Measurements from ENCODE around the gene LYSMD1. TPM values are rescaled to one million over a fixed set of nuclear protein-coding genes. Genes with fewer than 3 reads are reported as not detected.

The LYSMD1 gene
- total RNA-seq, 1 donor from 2014 or later: 3.3 TPM

- intact Hi-C loops (cut with micrococcal nuclease): no loop called here
Observed at GRCh38 chr1:151144474-151145303, 21.0 kb downstream of the LYSMD1 start.

GRCh38 chr1:151143986-151144385 lies 21.7 kb downstream of the LYSMD1 start:
- intact Hi-C loops (cut with micrococcal nuclease): no loop called here

- intact Hi-C loops (cut with micrococcal nuclease): no loop called here
Observed at GRCh38 chr1:151143057-151143435, 22.7 kb downstream of the LYSMD1 start.

- intact Hi-C loops (cut with micrococcal nuclease): no loop called here
Observed at GRCh38 chr1:151142411-151143056, 23.2 kb downstream of the LYSMD1 start.

- intact Hi-C loops (cut with micrococcal nuclease): no loop called here
Observed at GRCh38 chr1:151137789-151138188, 27.9 kb downstream of the LYSMD1 start.

GRCh38 chr1:151135433-151136385 lies 30.0 kb downstream of the LYSMD1 start:
- intact Hi-C loops (cut with micrococcal nuclease): no loop called here

- intact Hi-C loops (cut with micrococcal nuclease): no loop called here
Observed at GRCh38 chr1:151134991-151135390, 30.7 kb downstream of the LYSMD1 start.

GRCh38 chr1:151134396-151134795 lies 31.3 kb downstream of the LYSMD1 start:
- intact Hi-C loops (cut with micrococcal nuclease): no loop called here

GRCh38 chr1:151133018-151133806 lies 32.5 kb downstream of the LYSMD1 start:
- intact Hi-C loops (cut with micrococcal nuclease): no loop called here

- intact Hi-C loops (cut with micrococcal nuclease): no loop called here
Observed at GRCh38 chr1:151132335-151133017, 33.2 kb downstream of the LYSMD1 start.

GRCh38 chr1:151131701-151132334 lies 33.9 kb downstream of the LYSMD1 start:
- intact Hi-C loops (cut with micrococcal nuclease): loop anchor here (1.0 to 2.0 kb wide), 2 partner anchors 14 to 25 kb away; partner anchors contain the start of genes SEMA6C and TNFAIP8L2

GRCh38 chr1:151130987-151131586 lies 34.6 kb downstream of the LYSMD1 start:
- intact Hi-C loops (cut with micrococcal nuclease): loop anchor here (1.0 to 2.0 kb wide), 2 partner anchors 15 to 26 kb away; partner anchors contain the start of genes SEMA6C and TNFAIP8L2

GRCh38 chr1:151128800-151129199 lies 36.9 kb downstream of the LYSMD1 start:
- intact Hi-C loops (cut with micrococcal nuclease): no loop called here

GRCh38 chr1:151124763-151125403 lies 40.8 kb downstream of the LYSMD1 start:
- intact Hi-C loops (cut with micrococcal nuclease): no loop called here

- intact Hi-C loops (cut with micrococcal nuclease): no loop called here
Observed at GRCh38 chr1:151113877-151114276, 51.8 kb downstream of the LYSMD1 start.

All from T-helper 1 cell treated with Interleukin-12 subunit alpha and Interleukin-12 subunit beta and Interleukin-4 antibody, amounts not matched to agents 30 ng/mL and 1 ng/mL, for 36 hours (primary cell).